ENCODE results near the gene ADAMTSL3. TPM values are rescaled to one million over a fixed set of nuclear protein-coding genes. Genes with fewer than 3 reads are reported as not detected.
A peak's percentile ranks its signal among the peaks of the same experiment; 100 is the strongest.

ADAMTSL3 gene
- total and polyA plus RNA-seq, 2 of the 8 experiments (the other 6 are each of a cell fraction or from before 2014, with no cell fraction given), result 0.35 to 1.4 TPM

GRCh38 chr15:83654379-83655236 lies 685 bp downstream of the ADAMTSL3 start:
- ChIA-PET CTCF (ENCODE audit: partially characterized antibody) (interaction anchor here (0.7 to 2.3 kb wide), 10 partner anchors 28 to 380 kb away, joined by 3 to 12 read pairs (median 4); no protein-coding TSS in a partner anchor), POLR2A (ENCODE audit: partially characterized antibody) (interaction anchor here (0.6 to 1.3 kb wide), 2 partner anchors 10 to 11 kb away, joined by 3 read pairs; no protein-coding TSS in a partner anchor)
- Histone ChIP-seq H3K23ac (ENCODE audit: insufficient read length) (no peak overlapping the region), H3K79me2 (ENCODE audit: control insufficient read depth in 1 of 2, insufficient read depth in 2 of 2, low read length in 2 of 2) (no peaks in the 10 kb centered on the region), H3K4me1 (replicated peaks in 1 of 4; ENCODE audit: control insufficient read depth in 3 of 4, insufficient read depth in 4 of 4, low read length in 3 of 4) (peaks cover 0 to 5% (median 2%) of the 10 kb centered on the region in 4 experiments; a peak in 5 of 7 replicates), H3K9ac (replicated peaks in 1 of 4; ENCODE audit: extremely low read depth in 1 of 4, low read depth in 3 of 4, low read length in 3 of 4) (peak overlapping the region in 1 of 4 experiments; percentile 3; a peak in 1 of 7 replicates), H3K27ac (ENCODE audit: low read depth, low read length) (no peak overlapping the region), H3K56ac (replicated peaks; ENCODE audit: insufficient read length, low read depth, low read length) (no peak overlapping the region), H3K14ac (ENCODE audit: insufficient read length) (no peak overlapping the region), H4K20me1 (replicated peaks in 1 of 2; ENCODE audit: control insufficient read depth in 1 of 2, insufficient read depth in 2 of 2, low read length in 2 of 2) (no peaks in the 10 kb centered on the region), H3K4me2 (ENCODE audit: insufficient read depth in 1 of 2, low read depth in 2 of 2, low read length in 2 of 2) (peak overlapping the region; percentile 82 to 88), H3K18ac (ENCODE audit: extremely low read depth, low read length) (no peak overlapping the region), H4K5ac (ENCODE audit: insufficient read length, low read depth, low read length) (no peak overlapping the region), H3K23me2 (ENCODE audit: low read depth, low read length) (peaks cover 8% of the 10 kb centered on the region; the same call in 1 of the 2 replicates), H2BK12ac (ENCODE audit: low read depth, low read length) (no peak overlapping the region), H3K27me3 (replicated peaks in 1 of 4; ENCODE audit: control insufficient read depth in 3 of 4, extremely low read depth in 1 of 4, insufficient read depth in 3 of 4, low read length in 3 of 4) (peaks cover 12 to 41% (median 35%) of the 10 kb centered on the region in 4 experiments), H3K9me3 (ENCODE audit: insufficient read depth in 2 of 2, low read depth in 1 of 2, low read length in 1 of 2) (no peaks in the 10 kb centered on the region), H2BK20ac (ENCODE audit: low read length) (no peak overlapping the region), H2BK5ac (ENCODE audit: low read depth, low read length) (no peak overlapping the region), H3K4ac (replicated peaks; ENCODE audit: insufficient read length, low read depth, low read length) (no peak overlapping the region), H3K36me3 (ENCODE audit: control insufficient read depth in 2 of 4, insufficient read depth in 4 of 4, low read length in 3 of 4) (no peaks in the 10 kb centered on the region), H2BK120ac (replicated peaks; ENCODE audit: low read depth, low read length) (no peak overlapping the region), H4K91ac (replicated peaks; ENCODE audit: insufficient read length, low read length) (no peak overlapping the region), H2AFZ (ENCODE audit: low read length) (peak overlapping the region; percentile 55; the same call in 1 of the 2 replicates), H2AK5ac (ENCODE audit: low read depth, low read length) (no peak overlapping the region), H2BK15ac (ENCODE audit: low read length) (no peak overlapping the region), H3K4me3 (ENCODE audit: extremely low read depth in 1 of 4, insufficient read depth in 2 of 4, low read depth in 3 of 4, low read length in 4 of 4) (peak overlapping the region; percentile 33 to 80 (median 56)), H3K79me1 (ENCODE audit: low read depth, low read length) (no peaks in the 10 kb centered on the region), H4K8ac (ENCODE audit: extremely low read depth, insufficient read depth, low read length) (peak overlapping the region; percentile 82)
- DNase-seq (ENCODE audit: low read depth in 1 of 2, low spot score in 2 of 2), result peak in 1 of 2 experiments; percentile 74
- WGBS, 2 experiments (ENCODE audit: extremely low coverage in 1 of 2, insufficient coverage in 1 of 2, insufficient read length in 1 of 2, insufficient replicate concordance in 2 of 2, low coverage in 1 of 2, low lambda C conversion rate in 2 of 2, missing lambda C conversion rate in 1 of 2), result 11% methylated on average over 56 of the region's 67 CpGs; no CpG with 5 or more reads in 1 of the 2 experiments
- FAIRE-seq, result no peak
- no peak for TF ChIP-seq TAF7 (optimal IDR thresholded peaks at IDR 0.05; ENCODE audit: borderline replicate concordance, low read depth, low read length)
- TF ChIP-seq BCL11A (IDR thresholded peaks at IDR 0.05; ENCODE audit: low read depth in 2 of 2, low read length in 2 of 2), result no peak
- TF ChIP-seq ASH2L (IDR thresholded peaks at IDR 0.05; ENCODE audit: low read length), result peak; percentile 44
- peak; percentile 92 for TF ChIP-seq KDM4A (IDR thresholded peaks at IDR 0.05; ENCODE audit: low read depth, low read length, severe bottlenecking)
- TF ChIP-seq GTF2F1 (IDR thresholded peaks at IDR 0.05; ENCODE audit: borderline replicate concordance, low read depth, low read length), result 0 out of 2 replicates have a peak, but pooled peaks have one; percentile 15
- no peak for TF ChIP-seq BRCA1 (IDR thresholded peaks at IDR 0.05; ENCODE audit: low read depth, low read length)
- peak; percentile 22; the same call in 1 of the 2 replicates for TF ChIP-seq TBP (IDR thresholded peaks at IDR 0.05; ENCODE audit: low read depth, low read length)
- TF ChIP-seq YY1 (IDR thresholded peaks at IDR 0.05; ENCODE audit: low read depth, low read length), result no peak
- peak; percentile 34 for TF ChIP-seq E2F6 (IDR thresholded peaks at IDR 0.05)
- peak; percentile 65 for TF ChIP-seq EZH2 (IDR thresholded peaks at IDR 0.05; ENCODE audit: low read depth, low read length, severe bottlenecking)
